Neural progenitor cell (in vitro differentiated cells): ENCODE data around the gene SULT4A1. TPM values are rescaled to one million over a fixed set of nuclear protein-coding genes. Genes with fewer than 3 reads are reported as not detected.

Experiments used
- DNase-seq: peaks from one replicate; pipeline ENCODE4 v3.0.0-alpha.2; 2016; ENCODE audit warnings: low spot score
- H2AFZ ChIP-seq: fragments of 200-600 bp; sonication (generic); replicated peaks from 2 replicates; pipeline ENCODE4 v1.6.1; 2016; ENCODE audit warnings: antibody characterized with exemption
- H3F3A ChIP-seq: fragments of 200-600 bp; sonication (generic); 2 replicates; pipeline ENCODE4 v1.6.1; 2016; ENCODE audit warnings: antibody characterized with exemption, low read depth
- H3K27ac ChIP-seq: fragments of 200-600 bp; sonication (generic); 2 replicates; pipeline ENCODE4 v1.5.1; 2016; ENCODE audit warnings: mild to moderate bottlenecking
- H3K27me3 ChIP-seq: fragments of 200-600 bp; sonication (generic); 2 replicates; pipeline ENCODE4 v1.6.1; 2016; ENCODE audit warnings: mild to moderate bottlenecking, moderate library complexity
- H3K36me3 ChIP-seq: fragments of 200-600 bp; sonication (generic); 2 replicates; pipeline ENCODE4 v1.5.1; 2016
- H3K4me1 ChIP-seq: fragments of 200-600 bp; sonication (generic); 2 replicates; pipeline ENCODE4 v1.6.1; 2016; ENCODE audit warnings: mixed run types
- H3K4me2 ChIP-seq: fragments of 200-600 bp; sonication (generic); 2 replicates; pipeline ENCODE4 v1.6.1; 2016
- H3K4me3 ChIP-seq: fragments of 200-600 bp; sonication (generic); 2 replicates; pipeline ENCODE4 v1.5.1; 2016
- H3K79me2 ChIP-seq: fragments of 200-600 bp; sonication (generic); 2 replicates; pipeline ENCODE4 v1.6.1; 2016; ENCODE audit warnings: low read depth
- H3K9ac ChIP-seq: fragments of 200-600 bp; sonication (generic); 2 replicates; pipeline ENCODE4 v1.6.1; 2016
- H3K9me3 ChIP-seq: fragments of 200-600 bp; sonication (generic); 2 replicates; pipeline ENCODE4 v1.5.1; 2016; ENCODE audit warnings: low read depth
- H4K20me1 ChIP-seq: fragments of 200-600 bp; sonication (generic); 2 replicates; pipeline ENCODE4 v1.6.1; 2016; ENCODE audit warnings: low read depth
- H3K27ac Mint-ChIP-seq: 3 replicates; pipeline ENCODE4 v1.8.0; 2021; ENCODE audit warnings: mixed read lengths
- H3K27me3 Mint-ChIP-seq: 2 replicates; pipeline ENCODE4 v1.8.0; 2022; ENCODE audit warnings: low read depth, mild to moderate bottlenecking, inconsistent platforms, moderate library complexity, mixed read lengths; ENCODE audit not compliant: insufficient read depth
- H3K36me3 Mint-ChIP-seq: 3 replicates; pipeline ENCODE4 v1.8.0; 2021; ENCODE audit warnings: mixed read lengths
- H3K4me1 Mint-ChIP-seq: 3 replicates; pipeline ENCODE4 v1.8.0; 2021; ENCODE audit warnings: mixed read lengths
- H3K4me3 Mint-ChIP-seq: 3 replicates; pipeline ENCODE4 v1.8.0; 2021; ENCODE audit warnings: mild to moderate bottlenecking, moderate library complexity, mixed read lengths
- H3K9me3 Mint-ChIP-seq: 3 replicates; pipeline ENCODE4 v1.8.0; 2020; ENCODE audit warnings: mixed read lengths
- CTCF ChIP-seq: fragments of 200-600 bp; sonication (generic); IDR thresholded peaks from 2 replicates; pipeline ENCODE4 v1.5.1; 2017; ENCODE audit warnings: antibody characterized with exemption, mild to moderate bottlenecking
- EZH2 ChIP-seq: fragments of 200-600 bp; sonication (generic); IDR thresholded peaks from 2 replicates; pipeline ENCODE4 v1.6.1; 2017; ENCODE audit warnings: antibody characterized with exemption, mild to moderate bottlenecking, moderate library complexity
- EZH2phosphoT487 ChIP-seq: fragments of 200-600 bp; sonication (generic); IDR thresholded peaks from 2 replicates; pipeline ENCODE4 v1.6.1; 2017; ENCODE audit warnings: antibody characterized with exemption
- total RNA-seq: library from RNA; depleted of rRNA; stranded (reverse); fragments of >200 nt; gene quantifications from 2 replicates; pipeline ENCODE4 v1.2.3, GENCODE V29; 2015; ENCODE audit warnings: low replicate concordance

Gene SULT4A1
- total RNA-seq, 1 donor from 2014 or later = 14.2 TPM

- H4K20me1 ChIP-seq = peaks cover 20% of the 10 kb centered on the region
- H3K27me3 ChIP-seq = no peaks in the 10 kb centered on the region
- no peaks in the 10 kb centered on the region for H3K36me3 ChIP-seq
- Mint-ChIP-seq H3K4me1 (peaks cover 26% of the 10 kb centered on the region), H3K9me3 (no peaks in the 10 kb centered on the region), H3K4me3 (no peak overlapping the region), H3K36me3 (no peaks in the 10 kb centered on the region), H3K27ac (no peak overlapping the region), H3K27me3 (no peaks in the 10 kb centered on the region)
- no peak overlapping the region for H2AFZ ChIP-seq
- no peak for DNase-seq
- H3K4me3 ChIP-seq = no peak overlapping the region
- H3K79me2 ChIP-seq = no peaks in the 10 kb centered on the region
- no peak overlapping the region for H3K27ac ChIP-seq
- H3K4me2 ChIP-seq = no peak overlapping the region
- peaks cover 2% of the 10 kb centered on the region for H3F3A ChIP-seq
- no peaks in the 10 kb centered on the region for H3K9me3 ChIP-seq
- H3K9ac ChIP-seq = no peak overlapping the region
- H3K4me1 ChIP-seq = peaks cover 8% of the 10 kb centered on the region
- TF ChIP-seq CTCF (no peak), EZH2phosphoT487 (no peak), EZH2 (no peak)
Observed at GRCh38 chr22:43827926-43828724, 34.2 kb downstream of the SULT4A1 start.

- Histone ChIP-seq H3K9me3 (no peaks in the 10 kb centered on the region), H3K4me2 (no peak overlapping the region), H3F3A (peaks cover 4% of the 10 kb centered on the region), H3K27ac (no peak overlapping the region), H3K4me3 (no peak overlapping the region), H4K20me1 (peaks cover 20% of the 10 kb centered on the region), H3K79me2 (no peaks in the 10 kb centered on the region), H3K27me3 (no peaks in the 10 kb centered on the region), H3K4me1 (peaks cover 12% of the 10 kb centered on the region), H2AFZ (no peak overlapping the region), H3K9ac (no peak overlapping the region), H3K36me3 (no peaks in the 10 kb centered on the region)
- H3K27ac Mint-ChIP-seq = no peak overlapping the region
- no peaks in the 10 kb centered on the region for H3K27me3 Mint-ChIP-seq
- TF ChIP-seq CTCF (no peak), EZH2 (no peak), EZH2phosphoT487 (no peak)
- no peaks in the 10 kb centered on the region for H3K9me3 Mint-ChIP-seq
- no peak for DNase-seq
- peaks cover 34% of the 10 kb centered on the region for H3K4me1 Mint-ChIP-seq
- no peak overlapping the region for H3K4me3 Mint-ChIP-seq
- H3K36me3 Mint-ChIP-seq = no peaks in the 10 kb centered on the region
Observed at GRCh38 chr22:43827003-43827735, 35.1 kb downstream of the SULT4A1 start.

- DNase-seq = no peak
- peaks cover 35% of the 10 kb centered on the region for H3K4me1 Mint-ChIP-seq
- no peak overlapping the region for H3K4me3 ChIP-seq
Observed at GRCh38 chr22:43826142-43827002, 35.9 kb downstream of the SULT4A1 start.

More at GRCh38 chr22:43826142-43827002, 35.9 kb downstream of the SULT4A1 start:
- Histone ChIP-seq H3K9me3 (no peaks in the 10 kb centered on the region), H3K9ac (no peak overlapping the region), H4K20me1 (peaks cover 20% of the 10 kb centered on the region), H3K27ac (no peak overlapping the region), H2AFZ (no peak overlapping the region), H3K79me2 (no peaks in the 10 kb centered on the region), H3K4me1 (peaks cover 12% of the 10 kb centered on the region), H3K36me3 (no peaks in the 10 kb centered on the region), H3K4me2 (no peak overlapping the region), H3F3A (peaks cover 4% of the 10 kb centered on the region), H3K27me3 (no peaks in the 10 kb centered on the region)
- no peak for TF ChIP-seq EZH2phosphoT487
- no peak for TF ChIP-seq CTCF
- TF ChIP-seq EZH2 = no peak
- Mint-ChIP-seq H3K27me3 (peaks cover 3% of the 10 kb centered on the region), H3K27ac (no peak overlapping the region), H3K36me3 (no peaks in the 10 kb centered on the region), H3K9me3 (no peaks in the 10 kb centered on the region), H3K4me3 (no peak overlapping the region)
